Urothelium cell line (cell line): Measurements from ENCODE around the gene KRT10.

Source experiments
- DNase-seq: peaks from one replicate; pipeline ENCODE4 v3.0.0; 2011; ENCODE audit warnings: low spot score, mixed read lengths
- FAIRE-seq: peaks from 2 replicates; lab custom pipeline; 2011; peaks lifted over from hg19 to GRCh38; lab: Jason Lieb, UNC

KRT10 gene

GRCh38 chr17:40809721-40810421, 12.5 kb downstream of the KRT10 start:
- DNase-seq: no peak
- no peak for FAIRE-seq

- FAIRE-seq: no peak
- no peak for DNase-seq
Measured at GRCh38 chr17:40806131-40806530, 16.3 kb downstream of the KRT10 start.

- DNase-seq (peak; percentile 85), FAIRE-seq (no peak)
Measured at GRCh38 chr17:40803617-40804082, 18.8 kb downstream of the KRT10 start.

- no peak for DNase-seq
Measured at GRCh38 chr17:40801157-40801556, 21.3 kb downstream of the KRT10 start.

GRCh38 chr17:40800381-40800780, 22.0 kb downstream of the KRT10 start:
- DNase-seq: no peak
- no peak for FAIRE-seq

More at GRCh38 chr17:40801157-40801556, 21.3 kb downstream of the KRT10 start:
- no peak for FAIRE-seq

GRCh38 chr17:40799859-40800258, 22.6 kb downstream of the KRT10 start, which contains the start of gene KRT28:
TSS of gene KRT28 (minus strand) at chr17:40799959. CDS start at chr17:40799893, 66 bp downstream.
- no peak for FAIRE-seq
- DNase-seq: no peak

- DNase-seq (no peak), FAIRE-seq (no peak)
Measured at GRCh38 chr17:40796846-40797245, 25.6 kb downstream of the KRT10 start.

GRCh38 chr17:40795019-40795667, 27.3 kb downstream of the KRT10 start:
- no peak for FAIRE-seq
- DNase-seq: no peak

GRCh38 chr17:40794466-40794865, 27.9 kb downstream of the KRT10 start:
- DNase-seq: no peak
- no peak for FAIRE-seq

GRCh38 chr17:40793832-40794231, 28.6 kb downstream of the KRT10 start:
- no peak for FAIRE-seq

GRCh38 chr17:40791787-40792436, 30.5 kb downstream of the KRT10 start:
- DNase-seq (peak; percentile 27), FAIRE-seq (no peak)

More at GRCh38 chr17:40793832-40794231, 28.6 kb downstream of the KRT10 start:
- DNase-seq: no peak

GRCh38 chr17:40791111-40791510, 31.3 kb downstream of the KRT10 start:
- FAIRE-seq: no peak

GRCh38 chr17:40782450-40782849, 40.0 kb downstream of the KRT10 start, which contains the start of gene KRT27:
TSS of gene KRT27 (minus strand) at chr17:40782550. CDS start at chr17:40782493, 57 bp downstream.
- FAIRE-seq: no peak

More at GRCh38 chr17:40791111-40791510, 31.3 kb downstream of the KRT10 start:
- DNase-seq: no peak

GRCh38 chr17:40779181-40779909, 43.1 kb downstream of the KRT10 start:
- DNase-seq (no peak), FAIRE-seq (no peak)

More at GRCh38 chr17:40782450-40782849, 40.0 kb downstream of the KRT10 start, which contains the start of gene KRT27:
- no peak for DNase-seq

- FAIRE-seq: no peak
- no peak for DNase-seq
Measured at GRCh38 chr17:40778461-40778860, 44.0 kb downstream of the KRT10 start.

- DNase-seq (no peak), FAIRE-seq (no peak)
Measured at GRCh38 chr17:40777971-40778370, 44.4 kb downstream of the KRT10 start.

GRCh38 chr17:40777459-40777858, 45.0 kb downstream of the KRT10 start:
- DNase-seq: no peak
- FAIRE-seq: no peak

GRCh38 chr17:40775945-40776344, 46.5 kb downstream of the KRT10 start:
- no peak for DNase-seq
- FAIRE-seq: no peak

- DNase-seq: no peak
- FAIRE-seq: no peak
Measured at GRCh38 chr17:40772101-40772500, 50.3 kb downstream of the KRT10 start, which contains the start of gene KRT26. TSS of gene KRT26 (minus strand) at chr17:40772201. CDS start at chr17:40772113, 88 bp downstream.
